NB4 (cell line): ENCODE measurements around the gene IPO8.

Experiments used
- CTCF ChIP-seq: IDR thresholded peaks from one replicate; pipeline ENCODE4 v1.5.1; 2012; ENCODE audit warnings: low read depth, low read length
- POLR2A ChIP-seq: IDR thresholded peaks from 2 replicates; pipeline ENCODE4 v1.6.1; 2011; ENCODE audit warnings: mild to moderate bottlenecking; ENCODE audit not compliant: insufficient read length; ENCODE audit errors: extremely low read depth

DNA sequence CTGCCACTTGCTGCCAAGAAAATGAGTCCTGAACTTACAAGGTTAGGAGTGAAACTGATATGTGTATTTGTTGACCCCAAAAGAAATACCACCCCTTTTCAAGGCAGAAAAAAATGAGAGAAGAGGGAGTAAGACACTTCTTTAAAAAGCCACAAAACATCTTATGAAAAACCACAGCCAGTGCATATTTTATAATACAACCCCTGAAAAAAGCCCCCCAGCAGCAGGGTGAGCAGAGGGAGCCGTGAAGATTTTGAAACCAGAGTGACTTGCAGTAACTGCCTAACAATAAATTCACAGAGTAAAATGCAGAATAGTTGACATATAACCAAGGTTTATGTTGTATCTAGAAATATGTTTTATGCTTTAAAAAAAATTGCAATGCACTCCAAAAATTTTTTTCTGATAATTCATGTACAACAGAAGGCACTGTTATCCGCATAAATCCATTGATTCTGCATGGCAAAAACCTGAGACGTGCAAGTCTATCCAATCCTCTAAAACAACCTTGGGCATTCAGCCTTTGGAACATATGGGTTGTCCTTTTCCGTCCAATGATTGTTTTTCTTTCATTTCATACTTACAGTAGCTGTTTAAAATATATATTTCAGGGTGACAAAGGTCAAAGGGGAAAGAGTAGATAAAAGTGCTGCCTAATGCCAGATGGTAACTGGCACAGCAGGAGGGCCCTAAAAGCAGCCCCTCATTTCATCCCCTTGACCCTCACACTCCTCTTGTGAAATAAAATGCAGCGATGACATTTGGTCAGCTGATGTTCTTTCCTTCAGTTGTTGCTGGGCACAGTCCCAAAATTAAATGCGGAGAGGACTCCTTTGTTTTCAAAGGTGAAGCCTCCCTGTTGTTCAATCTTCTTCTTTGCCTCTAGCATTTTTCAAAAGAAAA lies 65.3 kb downstream of the IPO8 start:
- TF ChIP-seq CTCF (no peak), POLR2A (no peak)
